Measurements from ENCODE around the gene SYT2.

SYT2 gene

DNA sequence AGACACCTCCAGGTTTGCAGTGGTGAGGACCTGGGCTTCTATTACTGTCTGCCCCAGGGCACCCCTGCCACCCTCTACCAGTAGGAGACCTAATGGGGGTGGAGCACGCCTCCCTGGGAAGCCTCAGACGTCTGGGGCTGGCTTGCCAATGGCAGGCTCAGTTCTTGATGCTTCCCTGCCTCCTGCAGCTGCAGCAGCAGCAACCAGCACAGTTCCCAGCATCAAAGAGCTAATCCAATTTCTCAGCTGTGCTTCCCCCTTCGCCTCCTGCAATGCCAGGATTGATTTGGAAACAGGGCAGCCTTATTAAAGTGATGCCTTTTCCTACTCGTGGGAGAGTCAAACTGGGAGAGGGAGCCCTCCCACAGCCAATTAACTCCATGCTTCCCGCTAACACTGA lies 8.2 kb downstream of the SYT2 start:
- no peak for ATAC-seq
- no peak for TF ChIP-seq BACH2 (CRISPR knock-in tag; IDR thresholded peaks at IDR 0.05; ENCODE audit: borderline replicate concordance)
- TF ChIP-seq, protein P1, sequence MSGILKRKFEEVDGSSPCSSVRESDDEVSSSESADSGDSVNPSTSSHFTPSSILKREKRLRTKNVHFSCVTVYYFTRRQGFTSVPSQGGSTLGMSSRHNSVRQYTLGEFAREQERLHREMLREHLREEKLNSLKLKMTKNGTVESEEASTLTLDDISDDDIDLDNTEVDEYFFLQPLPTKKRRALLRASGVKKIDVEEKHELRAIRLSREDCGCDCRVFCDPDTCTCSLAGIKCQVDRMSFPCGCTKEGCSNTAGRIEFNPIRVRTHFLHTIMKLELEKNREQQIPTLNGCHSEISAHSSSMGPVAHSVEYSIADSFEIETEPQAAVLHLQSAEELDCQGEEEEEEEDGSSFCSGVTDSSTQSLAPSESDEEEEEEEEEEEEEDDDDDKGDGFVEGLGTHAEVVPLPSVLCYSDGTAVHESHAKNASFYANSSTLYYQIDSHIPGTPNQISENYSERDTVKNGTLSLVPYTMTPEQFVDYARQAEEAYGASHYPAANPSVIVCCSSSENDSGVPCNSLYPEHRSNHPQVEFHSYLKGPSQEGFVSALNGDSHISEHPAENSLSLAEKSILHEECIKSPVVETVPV (CRISPR knock-in tag; IDR thresholded peaks at IDR 0.05) = no peak
- no peak for TF ChIP-seq ZFP3 (CRISPR knock-in tag; IDR thresholded peaks at IDR 0.05)
- TF ChIP-seq RARB (CRISPR knock-in tag; IDR thresholded peaks at IDR 0.05) = no peak
- TF ChIP-seq ZNF8 (CRISPR knock-in tag; IDR thresholded peaks at IDR 0.05) = no peak
- TF ChIP-seq GLIS3 (CRISPR knock-in tag; IDR thresholded peaks at IDR 0.05) = no peak
- no peak for TF ChIP-seq ZC3H10 (CRISPR knock-in tag; IDR thresholded peaks at IDR 0.05)
- TF ChIP-seq OSR1 (CRISPR knock-in tag; IDR thresholded peaks at IDR 0.05) = no peak

DNA sequence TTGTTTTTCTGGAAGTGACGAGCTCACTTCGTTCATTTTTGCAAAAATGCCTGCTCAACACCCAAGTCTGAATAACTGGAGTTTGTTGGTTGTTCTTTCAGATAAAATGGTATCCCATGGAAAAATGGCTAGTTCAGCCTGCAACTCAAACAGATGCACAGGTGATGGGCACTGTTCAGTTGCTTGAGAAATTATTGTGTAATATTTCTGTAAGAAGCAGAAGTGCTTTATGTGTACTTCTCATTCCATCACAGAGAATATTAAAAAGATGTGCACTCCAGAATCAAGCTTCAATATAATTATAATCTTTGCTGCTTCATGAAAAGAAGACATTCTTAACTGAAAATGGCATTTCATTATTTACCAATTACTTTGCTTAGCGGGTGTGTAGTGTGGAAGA lies 9.1 kb downstream of the SYT2 start:
- ATAC-seq = no peak
- no peak for TF ChIP-seq ESRRG (CRISPR knock-in tag; IDR thresholded peaks at IDR 0.05)
- TF ChIP-seq, protein P2, sequence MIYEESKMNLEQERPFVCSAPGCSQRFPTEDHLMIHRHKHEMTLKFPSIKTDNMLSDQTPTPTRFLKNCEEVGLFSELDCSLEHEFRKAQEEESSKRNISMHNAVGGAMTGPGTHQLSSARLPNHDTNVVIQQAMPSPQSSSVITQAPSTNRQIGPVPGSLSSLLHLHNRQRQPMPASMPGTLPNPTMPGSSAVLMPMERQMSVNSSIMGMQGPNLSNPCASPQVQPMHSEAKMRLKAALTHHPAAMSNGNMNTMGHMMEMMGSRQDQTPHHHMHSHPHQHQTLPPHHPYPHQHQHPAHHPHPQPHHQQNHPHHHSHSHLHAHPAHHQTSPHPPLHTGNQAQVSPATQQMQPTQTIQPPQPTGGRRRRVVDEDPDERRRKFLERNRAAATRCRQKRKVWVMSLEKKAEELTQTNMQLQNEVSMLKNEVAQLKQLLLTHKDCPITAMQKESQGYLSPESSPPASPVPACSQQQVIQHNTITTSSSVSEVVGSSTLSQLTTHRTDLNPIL (CRISPR knock-in tag; IDR thresholded peaks at IDR 0.05; ENCODE audit: low read depth) = no peak

DNA sequence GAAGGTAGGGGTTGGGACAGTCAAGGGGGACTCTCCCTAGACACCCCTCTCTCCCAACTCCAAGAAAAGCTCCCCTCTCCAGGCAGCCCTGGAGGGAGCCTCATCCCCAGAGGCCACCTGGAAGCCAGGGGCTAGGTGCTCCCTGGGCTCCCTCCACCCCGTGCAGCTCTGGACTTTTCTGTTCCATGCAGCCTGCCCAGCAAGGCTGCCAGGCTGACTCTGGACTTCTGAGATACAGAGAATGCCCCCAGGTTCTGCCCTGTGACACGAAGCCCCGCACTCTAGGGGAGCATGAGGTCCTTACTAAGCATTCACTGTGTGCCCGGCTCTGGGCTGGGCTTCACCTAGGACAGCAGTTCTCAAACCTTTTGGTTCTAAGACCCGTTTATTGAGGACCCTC lies 10.2 kb downstream of the SYT2 start:
- no peak for ATAC-seq
- TF ChIP-seq OSR1 (CRISPR knock-in tag; IDR thresholded peaks at IDR 0.05) (no peak), SNAI2 (CRISPR knock-in tag; IDR thresholded peaks at IDR 0.05) (no peak), TOX (CRISPR knock-in tag; IDR thresholded peaks at IDR 0.05; ENCODE audit: borderline replicate concordance) (no peak), ZFP3 (CRISPR knock-in tag; IDR thresholded peaks at IDR 0.05) (no peak), ZNF70 (CRISPR knock-in tag; IDR thresholded peaks at IDR 0.05) (no peak), ZNF565 (CRISPR knock-in tag; conservative IDR thresholded peaks at IDR 0.05; ENCODE audit: low read depth) (no peak), ZNF8 (CRISPR knock-in tag; IDR thresholded peaks at IDR 0.05) (no peak)
- TF ChIP-seq, protein P3, sequence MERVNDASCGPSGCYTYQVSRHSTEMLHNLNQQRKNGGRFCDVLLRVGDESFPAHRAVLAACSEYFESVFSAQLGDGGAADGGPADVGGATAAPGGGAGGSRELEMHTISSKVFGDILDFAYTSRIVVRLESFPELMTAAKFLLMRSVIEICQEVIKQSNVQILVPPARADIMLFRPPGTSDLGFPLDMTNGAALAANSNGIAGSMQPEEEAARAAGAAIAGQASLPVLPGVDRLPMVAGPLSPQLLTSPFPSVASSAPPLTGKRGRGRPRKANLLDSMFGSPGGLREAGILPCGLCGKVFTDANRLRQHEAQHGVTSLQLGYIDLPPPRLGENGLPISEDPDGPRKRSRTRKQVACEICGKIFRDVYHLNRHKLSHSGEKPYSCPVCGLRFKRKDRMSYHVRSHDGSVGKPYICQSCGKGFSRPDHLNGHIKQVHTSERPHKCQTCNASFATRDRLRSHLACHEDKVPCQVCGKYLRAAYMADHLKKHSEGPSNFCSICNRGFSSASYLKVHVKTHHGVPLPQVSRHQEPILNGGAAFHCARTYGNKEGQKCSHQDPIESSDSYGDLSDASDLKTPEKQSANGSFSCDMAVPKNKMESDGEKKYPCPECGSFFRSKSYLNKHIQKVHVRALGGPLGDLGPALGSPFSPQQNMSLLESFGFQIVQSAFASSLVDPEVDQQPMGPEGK (CRISPR knock-in tag; IDR thresholded peaks at IDR 0.05; ENCODE audit: borderline replicate concordance) = no peak
- TF ChIP-seq, protein P2 (CRISPR knock-in tag; IDR thresholded peaks at IDR 0.05; ENCODE audit: low read depth) = no peak
- TF ChIP-seq, protein P4, sequence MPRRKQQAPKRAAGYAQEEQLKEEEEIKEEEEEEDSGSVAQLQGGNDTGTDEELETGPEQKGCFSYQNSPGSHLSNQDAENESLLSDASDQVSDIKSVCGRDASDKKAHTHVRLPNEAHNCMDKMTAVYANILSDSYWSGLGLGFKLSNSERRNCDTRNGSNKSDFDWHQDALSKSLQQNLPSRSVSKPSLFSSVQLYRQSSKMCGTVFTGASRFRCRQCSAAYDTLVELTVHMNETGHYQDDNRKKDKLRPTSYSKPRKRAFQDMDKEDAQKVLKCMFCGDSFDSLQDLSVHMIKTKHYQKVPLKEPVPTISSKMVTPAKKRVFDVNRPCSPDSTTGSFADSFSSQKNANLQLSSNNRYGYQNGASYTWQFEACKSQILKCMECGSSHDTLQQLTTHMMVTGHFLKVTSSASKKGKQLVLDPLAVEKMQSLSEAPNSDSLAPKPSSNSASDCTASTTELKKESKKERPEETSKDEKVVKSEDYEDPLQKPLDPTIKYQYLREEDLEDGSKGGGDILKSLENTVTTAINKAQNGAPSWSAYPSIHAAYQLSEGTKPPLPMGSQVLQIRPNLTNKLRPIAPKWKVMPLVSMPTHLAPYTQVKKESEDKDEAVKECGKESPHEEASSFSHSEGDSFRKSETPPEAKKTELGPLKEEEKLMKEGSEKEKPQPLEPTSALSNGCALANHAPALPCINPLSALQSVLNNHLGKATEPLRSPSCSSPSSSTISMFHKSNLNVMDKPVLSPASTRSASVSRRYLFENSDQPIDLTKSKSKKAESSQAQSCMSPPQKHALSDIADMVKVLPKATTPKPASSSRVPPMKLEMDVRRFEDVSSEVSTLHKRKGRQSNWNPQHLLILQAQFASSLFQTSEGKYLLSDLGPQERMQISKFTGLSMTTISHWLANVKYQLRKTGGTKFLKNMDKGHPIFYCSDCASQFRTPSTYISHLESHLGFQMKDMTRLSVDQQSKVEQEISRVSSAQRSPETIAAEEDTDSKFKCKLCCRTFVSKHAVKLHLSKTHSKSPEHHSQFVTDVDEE (CRISPR knock-in tag; IDR thresholded peaks at IDR 0.05) = no peak

DNA sequence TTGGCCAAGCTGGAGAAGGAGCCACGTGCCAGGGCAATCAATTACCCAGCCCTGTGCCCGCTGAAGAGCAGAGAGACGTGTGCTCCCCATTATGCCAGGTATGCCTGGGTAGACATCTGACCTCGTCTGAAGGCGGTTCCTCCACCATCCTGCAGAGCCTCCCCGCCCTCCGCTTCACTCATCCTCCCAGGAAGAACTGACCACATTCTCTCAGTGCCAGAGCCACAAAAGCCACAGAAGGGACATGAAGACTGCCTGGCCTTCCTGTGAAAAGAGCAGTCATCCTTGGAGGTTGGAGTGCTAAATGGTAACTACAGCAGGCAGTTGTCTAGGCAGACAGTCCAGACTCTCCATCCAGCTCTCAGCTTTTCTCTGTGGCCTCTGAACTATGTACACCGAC lies 12.0 kb downstream of the SYT2 start:
- ATAC-seq = no peak
- TF ChIP-seq GLIS3 (CRISPR knock-in tag; IDR thresholded peaks at IDR 0.05) = no peak
- TF ChIP-seq, protein P1 (CRISPR knock-in tag; IDR thresholded peaks at IDR 0.05) = no peak
- no peak for TF ChIP-seq TCF4 (CRISPR knock-in tag; IDR thresholded peaks at IDR 0.05; ENCODE audit: borderline replicate concordance)
- no peak for TF ChIP-seq ZFP30 (CRISPR knock-in tag; IDR thresholded peaks at IDR 0.05)
- TF ChIP-seq PPARA (CRISPR knock-in tag; IDR thresholded peaks at IDR 0.05; ENCODE audit: borderline replicate concordance) = no peak
- TF ChIP-seq BACH2 (CRISPR knock-in tag; IDR thresholded peaks at IDR 0.05; ENCODE audit: borderline replicate concordance) = no peak
- TF ChIP-seq, protein P2 (CRISPR knock-in tag; IDR thresholded peaks at IDR 0.05; ENCODE audit: low read depth) = no peak
- TF ChIP-seq SNAI2 (CRISPR knock-in tag; IDR thresholded peaks at IDR 0.05) = no peak
- no peak for TF ChIP-seq ZNF565 (CRISPR knock-in tag; conservative IDR thresholded peaks at IDR 0.05; ENCODE audit: low read depth)
- TF ChIP-seq CSDC2 (CRISPR knock-in tag; IDR thresholded peaks at IDR 0.05) = no peak
- TF ChIP-seq ISL1 (CRISPR knock-in tag; IDR thresholded peaks at IDR 0.05) = no peak
- no peak for TF ChIP-seq ZNF8 (CRISPR knock-in tag; IDR thresholded peaks at IDR 0.05)
- TF ChIP-seq ZFP3 (CRISPR knock-in tag; IDR thresholded peaks at IDR 0.05) = no peak
- TF ChIP-seq, protein P3 (CRISPR knock-in tag; IDR thresholded peaks at IDR 0.05; ENCODE audit: borderline replicate concordance) = no peak
- no peak for TF ChIP-seq TOX (CRISPR knock-in tag; IDR thresholded peaks at IDR 0.05; ENCODE audit: borderline replicate concordance)
- TF ChIP-seq ARNTL (CRISPR knock-in tag; IDR thresholded peaks at IDR 0.05; ENCODE audit: borderline replicate concordance, low read depth) = no peak

All from SK-N-SH treated with all-trans-retinoic acid at 6 μM for 48 hours (cell line).